Measurements from ENCODE around the gene NRXN3.

NRXN3 gene

DNA sequence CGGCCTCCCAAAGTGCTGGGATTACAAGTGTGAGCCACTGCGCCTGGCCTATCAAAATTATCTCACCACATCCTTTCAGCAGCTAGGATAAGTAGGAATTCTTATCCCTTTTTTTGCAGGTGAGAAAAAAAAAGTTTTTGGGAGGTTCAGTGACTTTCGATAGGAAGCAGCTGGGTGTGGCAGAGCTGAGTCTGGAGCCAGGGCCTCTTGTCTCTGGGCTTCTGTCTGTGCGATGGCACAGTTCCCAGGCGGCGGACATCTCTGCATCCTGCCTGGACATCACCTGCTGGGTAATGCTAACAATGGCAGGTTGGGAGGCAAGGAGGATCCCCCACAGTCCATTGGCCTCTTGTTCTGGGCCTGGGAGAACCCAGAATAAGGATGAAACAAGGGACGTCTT, 12.5 kb downstream of the NRXN3 start:
- Mint-ChIP-seq H3K27ac (no peak overlapping the region), H3K9me3 (peaks cover 2 to 9% of the 10 kb centered on the region in 2 donors), H3K4me3 (no peak overlapping the region), H3K27me3 (peaks cover 5 to 36% of the 10 kb centered on the region in 2 donors), H3K4me1 (ENCODE audit: low read depth in 2 of 2) (no peaks in the 10 kb centered on the region), H3K36me3 (ENCODE audit: insufficient read depth) (no peaks in the 10 kb centered on the region)
- no peak for DNase-seq
- ATAC-seq (replicated peaks), result no peak

DNA sequence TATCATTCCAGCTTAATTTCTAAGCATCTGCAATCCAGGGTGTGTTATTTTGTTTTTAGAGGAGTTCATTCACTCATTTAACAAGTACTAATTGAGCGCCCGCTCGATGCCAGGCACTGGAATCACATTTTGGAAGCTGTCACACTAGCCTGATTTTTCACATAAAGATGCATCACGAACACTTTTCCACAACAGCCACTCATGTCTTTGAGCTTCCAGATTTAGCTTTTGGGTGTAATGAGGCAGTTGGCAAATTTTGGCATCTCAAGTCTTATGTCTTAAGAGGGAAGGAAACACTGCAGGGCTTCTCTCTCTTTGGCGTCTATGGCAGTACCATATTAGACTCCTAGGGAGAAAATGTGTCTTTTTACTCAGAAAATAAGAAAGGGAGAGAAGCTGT, 14.0 kb downstream of the NRXN3 start:
- no peak for ATAC-seq (replicated peaks)
- Mint-ChIP-seq H3K36me3 (ENCODE audit: insufficient read depth) (no peaks in the 10 kb centered on the region), H3K27ac (no peak overlapping the region), H3K4me3 (no peak overlapping the region), H3K4me1 (ENCODE audit: low read depth in 2 of 2) (no peaks in the 10 kb centered on the region), H3K9me3 (peaks cover 2 to 9% of the 10 kb centered on the region in 2 donors), H3K27me3 (peaks cover 5 to 29% of the 10 kb centered on the region in 2 donors)
- no peak for DNase-seq

DNA sequence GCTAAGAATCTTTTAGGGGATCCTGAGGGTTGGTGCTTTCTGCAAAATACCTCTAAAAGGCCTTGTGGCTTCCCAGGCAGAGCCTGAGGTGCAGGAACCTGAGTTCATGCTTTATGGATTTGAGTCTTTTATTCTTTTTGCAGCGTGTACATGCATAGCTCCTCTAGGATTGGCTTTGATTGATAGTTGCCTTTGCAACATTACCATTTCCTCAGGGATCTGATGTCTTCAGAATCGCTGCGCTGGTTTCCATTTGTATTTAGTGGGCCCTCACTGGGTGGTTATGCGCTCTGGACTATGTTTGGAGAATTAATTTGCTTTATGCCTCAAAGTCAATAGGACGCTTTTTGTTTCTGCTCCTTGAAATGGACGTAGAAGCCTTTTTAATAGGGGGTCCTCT, 16.1 kb downstream of the NRXN3 start:
- no peak for DNase-seq
- ATAC-seq (replicated peaks), result no peak
- Mint-ChIP-seq H3K4me3 (no peak overlapping the region), H3K36me3 (ENCODE audit: insufficient read depth) (no peaks in the 10 kb centered on the region), H3K27me3 (peaks cover 10 to 15% of the 10 kb centered on the region in 2 donors), H3K9me3 (peaks cover 1 to 9% of the 10 kb centered on the region in 2 donors), H3K27ac (no peak overlapping the region), H3K4me1 (ENCODE audit: low read depth in 2 of 2) (no peaks in the 10 kb centered on the region)

DNA sequence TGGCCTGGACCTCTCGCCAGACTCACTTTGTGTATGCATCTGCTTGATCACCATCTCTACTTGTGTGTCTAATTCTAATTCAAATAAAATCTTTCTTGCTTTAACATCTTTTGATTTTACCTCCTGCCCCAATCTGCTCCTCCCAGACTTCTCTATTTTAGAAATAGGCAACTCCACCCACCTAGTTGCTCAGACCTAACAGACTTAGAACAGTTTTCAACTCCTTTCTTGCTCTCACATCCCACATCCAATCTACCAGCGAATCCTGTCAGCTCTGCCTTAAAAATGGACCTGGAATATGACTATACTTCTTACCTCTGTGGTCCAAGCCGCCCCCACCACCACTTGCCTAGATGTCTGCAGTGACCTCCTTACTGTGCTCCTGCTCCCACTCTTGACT, 18.7 kb downstream of the NRXN3 start:
- ATAC-seq (replicated peaks), result no peak

DNA sequence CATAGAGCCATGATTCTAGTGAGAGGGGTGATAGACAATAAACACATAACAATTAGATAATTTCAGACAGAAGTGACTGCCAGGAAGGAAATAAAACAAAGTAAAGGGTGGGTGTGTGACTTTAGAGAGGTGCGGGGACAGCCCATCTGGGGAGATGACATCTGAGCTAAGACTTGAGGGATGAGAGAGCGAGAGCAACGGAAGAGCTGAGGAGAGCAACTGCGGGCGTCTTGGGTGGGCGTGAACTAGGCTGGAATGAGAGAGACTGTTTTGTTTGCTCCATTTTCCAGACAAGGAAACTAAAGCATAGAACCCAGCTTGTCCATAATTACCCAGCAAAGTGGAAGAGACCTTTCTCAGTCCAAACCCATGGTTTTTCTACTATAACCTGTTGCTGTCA, 25.3 kb downstream of the NRXN3 start:
- ATAC-seq (replicated peaks) (no peak), DNase-seq (no peak)
- no peaks in the 10 kb centered on the region for H3K4me1 Mint-ChIP-seq (ENCODE audit: low read depth in 2 of 2)
- no peak overlapping the region for H3K4me3 Mint-ChIP-seq
- H3K27ac Mint-ChIP-seq, result no peak overlapping the region
- H3K9me3 Mint-ChIP-seq, result peaks cover 0 to 3% of the 10 kb centered on the region in 2 donors
- H3K27me3 Mint-ChIP-seq, result peaks cover 5 to 18% of the 10 kb centered on the region in 2 donors
- no peaks in the 10 kb centered on the region for H3K36me3 Mint-ChIP-seq (ENCODE audit: insufficient read depth)

More for the DNA sequence above, 18.7 kb downstream of the NRXN3 start:
- no peak overlapping the region for H3K27ac Mint-ChIP-seq
- H3K27me3 Mint-ChIP-seq, result peaks cover 10 to 24% of the 10 kb centered on the region in 2 donors
- H3K4me3 Mint-ChIP-seq, result no peak overlapping the region
- H3K36me3 Mint-ChIP-seq (ENCODE audit: insufficient read depth), result no peaks in the 10 kb centered on the region
- no peak for DNase-seq
- H3K9me3 Mint-ChIP-seq, result peaks cover 1 to 9% of the 10 kb centered on the region in 2 donors
- H3K4me1 Mint-ChIP-seq (ENCODE audit: low read depth in 2 of 2), result no peaks in the 10 kb centered on the region

DNA sequence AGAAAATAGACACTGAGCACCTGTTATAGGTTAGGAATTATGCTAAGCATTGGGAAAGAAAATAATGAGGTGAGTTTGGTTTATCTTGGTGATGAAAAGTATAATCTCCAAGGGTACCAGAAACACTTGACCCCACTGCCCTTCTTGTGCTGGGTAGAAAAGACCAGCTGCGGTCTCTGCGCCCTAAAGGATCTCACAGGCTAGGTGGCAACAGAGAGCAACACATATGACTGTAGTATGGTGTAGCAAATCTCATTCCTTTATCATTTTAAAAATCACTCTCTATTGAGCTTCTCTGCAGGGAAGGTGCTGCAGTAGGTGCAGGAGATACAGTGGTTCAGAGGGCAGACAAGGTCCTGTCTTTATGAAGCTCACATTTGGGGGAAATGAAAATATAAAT, 26.1 kb downstream of the NRXN3 start:
- H3K27ac Mint-ChIP-seq, result no peak overlapping the region
- H3K4me1 Mint-ChIP-seq (ENCODE audit: low read depth in 2 of 2), result no peaks in the 10 kb centered on the region
- no peak for ATAC-seq (replicated peaks)
- H3K4me3 Mint-ChIP-seq, result no peak overlapping the region
- no peaks in the 10 kb centered on the region for H3K36me3 Mint-ChIP-seq (ENCODE audit: insufficient read depth)
- no peak for DNase-seq
- H3K27me3 Mint-ChIP-seq, result peaks cover 5 to 18% of the 10 kb centered on the region in 2 donors
- H3K9me3 Mint-ChIP-seq, result peaks cover 2% of the 10 kb centered on the region in 2 donors

DNA sequence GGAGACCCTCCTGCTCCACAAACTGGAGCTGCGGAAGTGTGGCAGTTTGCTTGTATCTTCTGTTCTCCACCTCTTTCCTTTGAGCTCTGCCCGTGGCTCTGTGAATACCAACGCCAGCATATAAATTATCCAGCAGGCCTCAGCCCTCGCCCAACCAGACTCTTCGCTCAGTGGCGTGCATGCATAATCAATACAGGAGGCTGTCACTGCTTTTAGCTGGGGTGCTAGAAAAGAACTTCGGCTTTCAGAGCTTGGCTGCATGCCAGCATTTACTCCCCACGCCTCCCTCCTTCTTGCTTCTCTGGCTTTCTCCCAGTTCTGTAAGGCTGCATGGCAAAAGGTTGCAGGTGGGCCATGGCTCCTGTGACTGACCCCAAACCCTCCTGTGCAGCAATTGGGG, 26.9 kb downstream of the NRXN3 start:
- H3K27me3 Mint-ChIP-seq, result peaks cover 5 to 16% of the 10 kb centered on the region in 2 donors
- no peak overlapping the region for H3K4me3 Mint-ChIP-seq
- no peak for ATAC-seq (replicated peaks)

DNA sequence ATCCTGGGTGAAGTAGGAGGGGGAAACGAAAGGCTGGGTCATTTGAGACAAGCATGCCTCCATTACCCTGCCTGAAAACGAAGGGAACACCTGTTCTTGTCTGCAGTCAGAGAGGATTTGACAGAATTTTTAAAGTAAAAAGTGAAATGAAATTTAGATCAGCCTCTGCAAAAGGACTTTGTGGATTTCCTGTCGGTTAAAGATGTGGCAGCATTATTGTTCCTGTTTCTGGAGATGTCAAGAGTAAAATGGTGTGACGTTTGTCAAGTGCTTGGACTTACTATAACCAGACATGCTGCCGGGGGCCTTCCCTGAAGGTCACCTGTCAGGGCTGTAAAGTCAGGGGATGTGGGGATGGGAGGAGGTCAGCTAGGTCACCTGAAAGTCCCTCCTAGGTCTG, 32.0 kb downstream of the NRXN3 start:
- Mint-ChIP-seq H3K27ac (no peak overlapping the region), H3K36me3 (ENCODE audit: insufficient read depth) (no peaks in the 10 kb centered on the region), H3K4me1 (ENCODE audit: low read depth in 2 of 2) (peaks cover 0 to 10% of the 10 kb centered on the region in 2 donors), H3K27me3 (peaks cover 0 to 15% of the 10 kb centered on the region in 2 donors), H3K4me3 (no peak overlapping the region), H3K9me3 (peaks cover 5 to 13% of the 10 kb centered on the region in 2 donors)
- DNase-seq (no peak), ATAC-seq (replicated peaks) (no peak)

More for the DNA sequence above, 26.9 kb downstream of the NRXN3 start:
- DNase-seq, result no peak
- Mint-ChIP-seq H3K36me3 (ENCODE audit: insufficient read depth) (no peaks in the 10 kb centered on the region), H3K27ac (no peak overlapping the region), H3K4me1 (ENCODE audit: low read depth in 2 of 2) (peaks cover 0 to 6% of the 10 kb centered on the region in 2 donors), H3K9me3 (peaks cover 2 to 5% of the 10 kb centered on the region in 2 donors)

DNA sequence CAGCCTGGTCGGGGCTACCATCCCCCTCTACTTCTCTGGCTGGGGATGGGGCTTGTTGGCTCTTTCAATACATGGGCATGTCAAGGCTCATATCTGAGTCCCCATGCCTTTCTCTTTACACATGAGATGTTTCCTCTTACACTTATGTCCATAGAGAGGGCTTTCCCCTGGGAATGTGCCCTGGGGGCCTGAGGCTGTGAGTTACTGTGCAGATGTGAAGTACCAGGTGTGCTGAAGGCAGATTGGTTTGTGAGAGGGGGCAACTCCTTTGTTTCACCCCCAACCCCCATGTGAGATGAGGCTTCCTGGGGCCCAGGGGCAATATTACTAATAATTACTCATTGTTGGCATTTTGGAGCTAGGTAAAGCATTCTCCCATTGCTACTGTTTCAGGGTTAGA, 32.8 kb downstream of the NRXN3 start:
- Mint-ChIP-seq H3K4me1 (ENCODE audit: low read depth in 2 of 2) (peaks cover 0 to 10% of the 10 kb centered on the region in 2 donors), H3K27ac (no peak overlapping the region), H3K36me3 (ENCODE audit: insufficient read depth) (no peaks in the 10 kb centered on the region), H3K27me3 (peaks cover 0 to 15% of the 10 kb centered on the region in 2 donors), H3K4me3 (no peak overlapping the region), H3K9me3 (peaks cover 7 to 13% of the 10 kb centered on the region in 2 donors)
- DNase-seq (no peak), ATAC-seq (replicated peaks) (no peak)

DNA sequence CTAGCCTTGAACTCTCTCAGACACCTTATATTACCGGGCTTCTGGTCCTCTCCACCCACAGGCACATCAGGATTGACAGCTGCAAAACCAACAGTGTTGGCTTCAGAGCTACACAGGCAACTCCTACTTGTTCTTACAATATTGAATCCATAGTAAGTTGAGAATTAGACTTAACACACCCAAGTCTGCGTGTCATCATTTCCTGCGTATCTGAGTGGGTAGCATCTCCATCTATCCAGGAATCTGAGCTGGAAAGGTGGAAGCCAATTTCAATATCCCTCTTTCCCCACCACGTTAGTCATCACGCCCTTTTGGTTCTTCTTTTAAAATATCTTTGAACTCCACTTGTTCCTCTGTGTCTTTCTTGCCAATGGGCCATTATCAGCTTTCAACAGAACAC, 37.2 kb downstream of the NRXN3 start:
- H3K9me3 Mint-ChIP-seq, result peaks cover 10 to 18% of the 10 kb centered on the region in 2 donors
- H3K4me3 Mint-ChIP-seq, result no peak overlapping the region
- no peak overlapping the region for H3K27ac Mint-ChIP-seq
- H3K4me1 Mint-ChIP-seq (ENCODE audit: low read depth in 2 of 2), result peaks cover 0 to 1% of the 10 kb centered on the region in 2 donors
- no peaks in the 10 kb centered on the region for H3K36me3 Mint-ChIP-seq (ENCODE audit: insufficient read depth)
- DNase-seq (no peak), ATAC-seq (replicated peaks) (no peak)
- peaks cover 0 to 7% of the 10 kb centered on the region in 2 donors for H3K27me3 Mint-ChIP-seq

DNA sequence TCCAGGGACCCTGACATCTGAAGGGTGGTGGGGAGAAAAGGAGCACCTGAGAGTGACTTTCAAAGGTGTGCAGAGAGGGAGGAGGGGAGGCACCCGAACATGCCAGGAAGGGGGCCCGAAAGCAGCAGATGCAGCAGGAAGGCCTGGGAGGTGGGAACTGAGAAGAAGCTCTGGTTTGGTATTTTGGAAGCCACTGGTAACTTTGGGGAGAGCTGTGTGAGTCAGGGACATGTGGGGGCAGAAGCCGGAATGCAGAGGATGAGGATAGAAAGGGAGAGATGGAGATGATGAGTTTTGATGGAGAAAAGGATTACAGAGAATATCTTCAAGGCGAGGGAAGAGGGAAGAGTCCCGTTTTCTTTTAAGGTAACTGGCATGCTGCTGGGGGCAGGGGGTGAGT, 50.1 kb downstream of the NRXN3 start:
- Mint-ChIP-seq H3K27me3 (no peaks in the 10 kb centered on the region), H3K36me3 (ENCODE audit: insufficient read depth) (no peaks in the 10 kb centered on the region), H3K4me1 (ENCODE audit: low read depth in 2 of 2) (no peaks in the 10 kb centered on the region), H3K9me3 (no peaks in the 10 kb centered on the region), H3K27ac (no peak overlapping the region), H3K4me3 (no peak overlapping the region)
- no peak for DNase-seq
- ATAC-seq (replicated peaks), result no peak

DNA sequence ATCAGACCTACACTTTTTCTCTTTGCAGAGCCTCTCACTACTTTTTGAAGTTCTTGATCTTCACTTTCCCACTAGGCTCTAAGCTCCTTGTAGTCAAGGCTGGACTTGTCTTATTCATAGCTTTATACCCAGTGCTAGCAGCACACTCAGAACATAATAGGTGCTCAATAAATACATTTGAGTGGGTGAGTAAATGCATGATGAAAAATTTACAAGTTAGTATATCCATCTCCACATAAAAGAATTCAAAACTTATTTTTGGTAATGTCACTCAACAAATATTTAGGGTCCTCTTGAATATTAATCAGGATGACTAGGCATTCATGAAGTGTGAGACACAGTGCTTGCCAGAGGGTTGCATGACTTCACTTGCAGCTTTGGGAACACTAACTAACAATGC, 52.6 kb downstream of the NRXN3 start:
- H3K36me3 Mint-ChIP-seq (ENCODE audit: insufficient read depth), result no peaks in the 10 kb centered on the region
- DNase-seq (no peak), ATAC-seq (replicated peaks) (no peak)
- no peaks in the 10 kb centered on the region for H3K4me1 Mint-ChIP-seq (ENCODE audit: low read depth in 2 of 2)
- H3K27ac Mint-ChIP-seq, result no peak overlapping the region
- H3K27me3 Mint-ChIP-seq, result peaks cover 1 to 7% of the 10 kb centered on the region in 2 donors
- H3K4me3 Mint-ChIP-seq, result no peak overlapping the region
- no peaks in the 10 kb centered on the region for H3K9me3 Mint-ChIP-seq

DNA sequence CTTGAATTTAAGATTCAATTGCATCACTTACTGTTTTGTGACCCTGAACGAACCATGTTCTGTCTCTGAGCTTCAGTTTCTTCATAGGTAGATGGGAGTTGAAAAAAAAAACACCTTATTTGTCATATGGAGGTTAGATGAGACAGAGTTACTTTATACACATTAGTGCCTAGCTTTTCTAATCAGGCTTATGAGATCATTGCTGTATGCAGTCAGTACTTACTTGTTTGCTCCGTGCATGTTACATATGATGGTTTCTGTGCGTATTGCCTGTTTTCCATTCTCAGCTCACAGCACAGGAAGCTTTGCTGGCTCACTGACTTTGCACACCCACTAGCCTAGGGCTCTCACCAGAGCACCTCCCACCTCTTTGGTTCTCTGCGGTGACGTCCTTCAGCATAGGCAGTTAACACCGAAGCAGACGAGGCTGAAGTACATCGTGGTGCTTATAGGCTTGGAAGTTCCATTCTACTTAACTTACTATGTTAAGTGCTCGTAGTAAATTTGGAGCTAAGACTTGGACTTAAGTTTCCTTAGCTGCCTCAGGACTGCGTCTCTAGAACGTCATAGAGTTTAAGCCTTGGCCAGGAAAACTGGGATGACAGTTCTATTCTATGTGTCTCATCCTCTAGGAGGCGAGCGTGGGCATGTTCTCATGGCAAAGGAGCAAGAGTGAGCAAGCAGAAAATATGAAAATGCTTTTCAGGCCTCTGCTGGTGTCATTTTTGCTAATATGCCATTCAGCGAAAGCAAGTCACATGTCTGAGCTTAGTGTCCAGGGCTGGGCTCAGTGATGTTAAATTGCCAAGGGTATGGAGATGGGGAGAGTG, 57.3 kb downstream of the NRXN3 start:
- ATAC-seq (replicated peaks) (no peak), DNase-seq (no peak)
- no peak overlapping the region for H3K4me3 Mint-ChIP-seq
- no peaks in the 10 kb centered on the region for H3K4me1 Mint-ChIP-seq (ENCODE audit: low read depth in 2 of 2)
- H3K27me3 Mint-ChIP-seq, result peaks cover 11 to 27% of the 10 kb centered on the region in 2 donors
- H3K27ac Mint-ChIP-seq, result no peak overlapping the region
- H3K36me3 Mint-ChIP-seq (ENCODE audit: insufficient read depth), result no peaks in the 10 kb centered on the region
- H3K9me3 Mint-ChIP-seq, result peaks cover 0 to 2% of the 10 kb centered on the region in 2 donors

DNA sequence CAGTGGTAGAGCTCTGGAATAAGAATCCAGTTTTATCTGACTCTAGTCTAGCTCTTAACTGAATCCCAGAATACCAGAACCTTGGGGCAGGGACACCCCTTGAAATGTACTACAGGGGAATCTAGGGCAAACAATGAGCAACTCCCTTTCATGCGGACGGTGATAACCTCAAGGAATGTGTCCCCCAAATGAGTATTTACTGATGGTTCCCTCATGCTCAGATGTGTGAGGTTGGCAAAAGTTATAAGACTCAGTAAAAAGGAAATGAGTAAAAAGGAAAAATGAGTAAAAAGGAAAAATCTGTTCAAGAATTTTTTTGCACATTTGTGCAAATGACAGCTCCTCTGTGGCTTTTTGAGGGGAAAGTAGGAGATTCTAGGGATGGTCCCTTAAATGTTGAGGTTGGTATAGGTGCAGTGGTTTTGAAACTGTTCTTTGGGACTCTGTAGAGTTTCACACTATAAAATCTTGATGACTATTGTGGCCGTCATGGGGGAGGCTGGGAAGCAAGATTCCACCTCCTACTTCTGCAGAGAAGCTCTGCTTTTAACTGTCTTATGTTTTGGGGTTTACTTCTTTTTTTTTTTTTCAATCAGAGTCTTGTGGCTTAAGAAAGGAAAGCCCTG, 58.6 kb downstream of the NRXN3 start:
- ATAC-seq (replicated peaks) (no peak), DNase-seq (no peak)
- H3K4me3 Mint-ChIP-seq, result no peak overlapping the region
- H3K9me3 Mint-ChIP-seq, result peaks cover 0 to 2% of the 10 kb centered on the region in 2 donors
- peaks cover 11 to 27% of the 10 kb centered on the region in 2 donors for H3K27me3 Mint-ChIP-seq
- H3K36me3 Mint-ChIP-seq (ENCODE audit: insufficient read depth), result no peaks in the 10 kb centered on the region
- H3K4me1 Mint-ChIP-seq (ENCODE audit: low read depth in 2 of 2), result no peaks in the 10 kb centered on the region
- H3K27ac Mint-ChIP-seq, result no peak overlapping the region

All from effector memory CD8-positive, alpha-beta T cell (primary cell).